Heart left ventricle (tissue), 16 donors: Measurements from ENCODE around the gene PTK6. TPM values are rescaled to one million over a fixed set of nuclear protein-coding genes. Genes with fewer than 3 reads are reported as not detected.

Source experiments
- ATAC-seq, 4 donors: fragments of 200-7000 bp; cut with Tn5 transposase; one replicate each; pipeline ENCODE4 v1.9.1; 2020 to 2022; ENCODE audit warnings: moderate library complexity in 4 of 4, mild to moderate bottlenecking in 3 of 4, moderate number of reproducible peaks in 1 of 4
- DNase-seq, 5 donors: peaks; one replicate each; pipeline ENCODE4 v3.0.0-alpha.2; 2020
- H3K27ac ChIP-seq, 12 donors: fragments of 200-600 bp; sonication (generic) in 4 of 12; one replicate each; pipeline versions ENCODE4 v1.5.0 to v1.8.0; 2016 to 2022; ENCODE audit warnings: mild to moderate bottlenecking in 2 of 12
- H3K27me3 ChIP-seq, 9 donors: fragments of 200-600 bp; sonication (generic) in 2 of 9; one replicate each; pipeline versions ENCODE4 v1.5.1 to v1.8.0; 2016 to 2022; ENCODE audit warnings: mild to moderate bottlenecking in 3 of 9
- H3K36me3 ChIP-seq, 9 donors: fragments of 200-600 bp; sonication (generic) in 2 of 9; one replicate each; pipeline versions ENCODE4 v1.5.0 to v1.8.0; 2018 to 2022; ENCODE audit warnings: mild to moderate bottlenecking in 2 of 9
- H3K4me1 ChIP-seq, 12 donors: fragments of 200-600 bp; sonication (generic) in 4 of 12; one replicate each; pipeline versions ENCODE4 v1.5.0 to v1.8.0; 2016 to 2022; ENCODE audit warnings: mild to moderate bottlenecking in 3 of 12
- H3K4me3 ChIP-seq, 12 donors: fragments of 200-600 bp; sonication (generic) in 4 of 12; one replicate each; pipeline versions ENCODE4 v1.5.0 to v1.8.0; 2017 to 2022; ENCODE audit warnings: mild to moderate bottlenecking in 9 of 12, moderate library complexity in 4 of 12
- H3K9me3 ChIP-seq, 12 donors: fragments of 200-600 bp; sonication (generic) in 4 of 12; one replicate each; pipeline versions ENCODE4 v1.5.0 to v1.8.0; 2016 to 2022; ENCODE audit warnings: mild to moderate bottlenecking in 1 of 12
- CTCF ChIP-seq, 12 donors: fragments of 200-600 bp; sonication (generic) in 4 of 12; IDR thresholded peaks; one replicate each; pipeline versions ENCODE4 v1.5.0 to v1.8.0; 2018 to 2022; ENCODE audit warnings: antibody characterized with exemption in 12 of 12, mild to moderate bottlenecking in 5 of 12
- POLR2A ChIP-seq, 2 donors: fragments of 450-650 bp; IDR thresholded peaks; one replicate each; pipeline ENCODE4 v1.6.1; 2017; ENCODE audit warnings: antibody characterized with exemption in 2 of 2, mild to moderate bottlenecking in 2 of 2, moderate library complexity in 2 of 2
- WGBS, 4 donors: extraction: QIAGEN DNeasy Blood & Tissue Kit in 2 of 4; methylation state at CpG; one replicate each; pipeline versions ENCODE4 v1.1.5 to v1.1.7; 2013 to 2018; 5-methylcytosine and 5-hydroxymethylcytosine counted together
- intact Hi-C, 10 donors: fragments of 100-400 bp; cut with DNase I; formaldehyde crosslinking; loops; one replicate each; pipeline versions ENCODE4 v1.11.1 to v1.14.2; 2022
- polyA plus RNA-seq, 2 donors: library from polyadenylated mRNA; stranded (reverse); fragments of 200-250 nt; gene quantifications; one replicate each; pipeline ENCODE4 v1.2.3, GENCODE V29; 2013
- total RNA-seq, 9 donors: library from RNA; depleted of rRNA in 2 of 9; stranded (reverse); fragments of >200 nt in 2 of 9; fragmentation: NEBNext Ultra II Directional in 3 of 9; extraction: Animal tissue kit (Norgen Biotek cat#: 25700) in 3 of 9; gene quantifications; one replicate each; pipeline versions ENCODE4 v1.1.0 to v1.2.4, GENCODE V29; 2016 to 2023
- donor health status: ischemic (EF 13 %, LVEDD 7.1; RV severe dilation, severe dysfunction).
- donor health status: healthy with polysubstance abuse.
- donor health status: DM: no; HTN: yes; CAD: no.
- donor health status: DM: no; HTN: no; CAD: no.
- donor health status: ischemic (EF 25% LVEDD 6.9; RV normal size, moderate dysfunction).
- donor health status: ischemic (EF 25% LVEDD 5.7; RV mildly dilated, moderate dysfunction).
- donor health status: healthy.
- donor health status: DM: yes; HTN: yes; CAD: no.
- donor health status: ischemic (EF 35%, LVEDD 5.7; RV mildly dilated, moderate dysfunction).
- donor health status: nonischemic (EF 11% LVEDD 7.7; RV severe dilation, severe dysfunction).
- donor health status: DM: yes; HTN: yes; CAD: no.
- donor health status: PGD.
- donor health status: ischemic (EF 29% LVEDD 5.4; RV normal size, mild dysfunction).
- donor health status: nonischemic (EF 23%, LVEDD 6.1; RV moderate dilation, normal function).

PTK6 gene
- total and polyA plus RNA-seq, 11 donors, result 0.04 to 0.29 (median 0.12) TPM; not detected in 7

- ATAC-seq (peak; percentile 15 to 44 (median 32)), DNase-seq (peak; percentile 66 to 88 (median 76))
- peak overlapping the region in 10 of 12 donors; percentile 37 to 100 (median 94) for H3K27ac ChIP-seq
- TF ChIP-seq CTCF (IDR thresholded peaks at IDR 0.05), result peak; percentile 89 to 98 (median 96)
- no peak for TF ChIP-seq POLR2A (IDR thresholded peaks at IDR 0.05)
- 22 to 46% (median 26%) methylated on average over 24 to 48 of the region's 48 CpGs for WGBS, 4 donors
- H3K9me3 ChIP-seq, result no peaks in the 10 kb centered on the region
- peaks cover 0 to 41% (median 0%) of the 10 kb centered on the region in 9 donors for H3K36me3 ChIP-seq
- intact Hi-C loops, result loop anchor here in 6 of 10 donors (1.0 to 5.0 kb wide), 5 partner anchors 23 to 476 kb away; partner anchors contain the start of gene PPDPF (in 4 of the 6)
- H3K4me3 ChIP-seq, result peak overlapping the region; percentile 15 to 92 (median 64)
- peaks cover 0 to 39% (median 18%) of the 10 kb centered on the region in 9 donors for H3K27me3 ChIP-seq
- H3K4me1 ChIP-seq, result peaks cover 2 to 56% (median 26%) of the 10 kb centered on the region in 12 donors
Observed at GRCh38 chr20:63495741-63496595, 41.2 kb downstream of the PTK6 start.

- Histone ChIP-seq H3K27ac (peak overlapping the region in 3 of 12 donors; percentile 30 to 98 (median 97)), H3K4me3 (no peak overlapping the region)
Observed at GRCh38 chr20:63495167-63495720, 41.9 kb downstream of the PTK6 start.

GRCh38 chr20:63494420-63495166 is 42.6 kb downstream of the PTK6 start:
- H3K27ac ChIP-seq, result no peak overlapping the region
- intact Hi-C loops, result loop anchor here in 1 of 10 donors (5.0 kb wide), 1 partner anchor 478 kb away; no protein-coding TSS in a partner anchor
- no peak overlapping the region for H3K4me3 ChIP-seq
- peaks cover 0 to 40% (median 22%) of the 10 kb centered on the region in 9 donors for H3K27me3 ChIP-seq
- TF ChIP-seq CTCF (IDR thresholded peaks at IDR 0.05), result no peak
- no peak for TF ChIP-seq POLR2A (IDR thresholded peaks at IDR 0.05)
- peaks cover 0 to 53% (median 2%) of the 10 kb centered on the region in 9 donors for H3K36me3 ChIP-seq
- H3K9me3 ChIP-seq, result no peaks in the 10 kb centered on the region
- no peak for ATAC-seq
- peak in 1 of 5 donors; percentile 70 for DNase-seq
- 70 to 82% (median 79%) methylated on average over 30 to 51 of the region's 51 CpGs for WGBS, 4 donors
- H3K4me1 ChIP-seq, result peaks cover 2 to 53% (median 21%) of the 10 kb centered on the region in 12 donors

More at GRCh38 chr20:63495167-63495720, 41.9 kb downstream of the PTK6 start:
- WGBS, 4 donors, result 56 to 68% (median 64%) methylated on average over 2 to 8 of the region's 8 CpGs
- Histone ChIP-seq H3K36me3 (peaks cover 0 to 47% (median 0%) of the 10 kb centered on the region in 9 donors), H3K4me1 (peaks cover 2 to 58% (median 23%) of the 10 kb centered on the region in 12 donors), H3K27me3 (peaks cover 0 to 42% (median 23%) of the 10 kb centered on the region in 9 donors), H3K9me3 (no peaks in the 10 kb centered on the region)
- ATAC-seq, result no peak
- intact Hi-C loops, result loop anchor here in 1 of 10 donors (5.0 kb wide), 1 partner anchor 477 kb away; no protein-coding TSS in a partner anchor
- TF ChIP-seq CTCF (IDR thresholded peaks at IDR 0.05), result no peak
- no peak for TF ChIP-seq POLR2A (IDR thresholded peaks at IDR 0.05)
- DNase-seq, result peak in 1 of 5 donors; percentile 39
